HL-60 (cell line): ENCODE results near the gene MTHFD1L.

Experiments
- DNase-seq, 2 experiments: peaks; one replicate each; pipeline ENCODE4 v3.0.0-alpha.2; 2010 to 2020; ENCODE audit warnings: low read depth in 1 of 2, low spot score in 1 of 2
- H3K27ac ChIP-seq: fragments of 250-450 bp; sonication (Bioruptor Pico); replicated peaks from 2 replicates; pipeline ENCODE4 v1.5.1; 2020; ENCODE audit warnings: mild to moderate bottlenecking, moderate library complexity
- H3K27me3 ChIP-seq: fragments of 250-450 bp; sonication (Bioruptor Pico); 2 replicates; pipeline ENCODE4 v1.5.1; 2021; ENCODE audit warnings: mild to moderate bottlenecking, moderate library complexity; ENCODE audit not compliant: insufficient read depth, poor library complexity, severe bottlenecking
- H3K4me3 ChIP-seq: replicated peaks from 2 replicates; pipeline ENCODE4 v1.5.1; 2011; ENCODE audit warnings: mild to moderate bottlenecking, control low read depth, low read length; ENCODE audit not compliant: insufficient read depth
- CTCF ChIP-seq: IDR thresholded peaks from one replicate; pipeline ENCODE4 v1.5.1; 2011; ENCODE audit warnings: low read length, control low read depth, inconsistent platforms; ENCODE audit not compliant: insufficient read depth
- GABPA ChIP-seq: IDR thresholded peaks from 2 replicates; pipeline ENCODE4 v1.6.1; 2012; ENCODE audit warnings: low read depth
- POLR2AphosphoS5 ChIP-seq: IDR thresholded peaks from 2 replicates; pipeline ENCODE4 v1.6.1; 2012; ENCODE audit warnings: low read depth
- REST ChIP-seq: IDR thresholded peaks from 2 replicates; pipeline ENCODE4 v1.6.1; 2012; ENCODE audit warnings: low read depth; ENCODE audit not compliant: insufficient replicate concordance
- SPI1 ChIP-seq: IDR thresholded peaks from 2 replicates; pipeline ENCODE4 v1.6.1; 2012; ENCODE audit warnings: low read depth, mild to moderate bottlenecking, borderline replicate concordance

MTHFD1L gene

GRCh38 chr6:151096255-151096612 lies 230.7 kb downstream of the MTHFD1L start:
- Histone ChIP-seq H3K4me3 (no peak overlapping the region), H3K27me3 (no peaks in the 10 kb centered on the region), H3K27ac (no peak overlapping the region)
- TF ChIP-seq POLR2AphosphoS5 (no peak), GABPA (no peak), SPI1 (no peak), REST (no peak), CTCF (no peak)
- DNase-seq: no peak

GRCh38 chr6:151096691-151097606 lies 231.4 kb downstream of the MTHFD1L start:
- Histone ChIP-seq H3K27ac (no peak overlapping the region), H3K27me3 (no peaks in the 10 kb centered on the region), H3K4me3 (no peak overlapping the region)
- TF ChIP-seq POLR2AphosphoS5 (no peak), SPI1 (no peak), CTCF (no peak), REST (no peak), GABPA (no peak)
- no peak for DNase-seq

GRCh38 chr6:151098166-151098565 lies 232.7 kb downstream of the MTHFD1L start:
- TF ChIP-seq POLR2AphosphoS5 (no peak), REST (no peak), SPI1 (no peak), GABPA (no peak), CTCF (no peak)
- Histone ChIP-seq H3K27me3 (no peaks in the 10 kb centered on the region), H3K27ac (no peak overlapping the region), H3K4me3 (no peak overlapping the region)
- DNase-seq: no peak
